Thyroid gland (tissue), 4 donors: ENCODE data around the gene SETD3. TPM values are rescaled to one million over a fixed set of nuclear protein-coding genes. Genes with fewer than 3 reads are reported as not detected.
A peak's percentile ranks its signal among the peaks of the same experiment; 100 is the strongest.

Experiments used
- DNase-seq, 2 donors: peaks; one replicate each; pipeline ENCODE4 v3.0.0-alpha.2; 2019
- H3K27ac ChIP-seq, 3 donors: fragments of 200-600 bp; sonication (generic); 1 replicate in 2 of 3; 2 replicates in 1 of 3; pipeline ENCODE4 v1.5.1; 2016 to 2019; ENCODE audit warnings: mild to moderate bottlenecking in 1 of 3, moderate library complexity in 1 of 3
- H3K27me3 ChIP-seq: fragments of 200-600 bp; sonication (generic); one replicate; pipeline ENCODE4 v1.5.1; 2019
- H3K36me3 ChIP-seq, 2 donors: fragments of 200-600 bp; sonication (generic); one replicate each; pipeline ENCODE4 v1.5.1; 2016 to 2019
- H3K4me1 ChIP-seq, 2 donors: fragments of 200-600 bp; sonication (generic); one replicate each; pipeline ENCODE4 v1.5.1; 2017 to 2019
- H3K4me3 ChIP-seq, 3 donors: fragments of 200-600 bp; sonication (generic); replicated peaks in 1 of 3; 1 replicate in 2 of 3; 2 replicates in 1 of 3; pipeline ENCODE4 v1.5.1; 2016; ENCODE audit warnings: mild to moderate bottlenecking in 1 of 3
- H3K9me3 ChIP-seq: fragments of 200-600 bp; sonication (generic); one replicate; pipeline ENCODE4 v1.5.1; 2017
- POLR2A ChIP-seq, 2 donors: fragments of 450-650 bp; IDR thresholded peaks; one replicate each; pipeline ENCODE4 v1.6.1; 2017; ENCODE audit warnings: antibody characterized with exemption in 2 of 2, mild to moderate bottlenecking in 2 of 2, moderate library complexity in 1 of 2
- WGBS, 2 donors: methylation state at CpG; one replicate each; pipeline ENCODE4 v1.1.5; 2017; 5-methylcytosine and 5-hydroxymethylcytosine counted together
- intact Hi-C: fragments of 100-400 bp; cut with DNase I; formaldehyde crosslinking; loops from one replicate; pipeline ENCODE4 v1.15.1; 2023
- total RNA-seq, 4 donors: library from RNA; depleted of rRNA; stranded (reverse); fragments of >200 nt; gene quantifications; one replicate each; pipeline ENCODE4 v1.2.3, GENCODE V29; 2016
- TF ChIP-seq, protein P1 (sequence below), 6 experiments: fragments of 200-600 bp in 3 of 6; fragments of 450-650 bp in 3 of 6; sonication (generic) in 3 of 6; IDR thresholded peaks; one replicate each; pipeline ENCODE4 v1.5.1; 2016 to 2019; ENCODE audit warnings: antibody characterized with exemption in 6 of 6, mild to moderate bottlenecking in 2 of 6, inconsistent platforms in 1 of 6, moderate library complexity in 1 of 6

Gene SETD3
- total RNA-seq, 4 donors from 2014 or later = 119 to 141 (median 130) TPM

GRCh38 chr14:99520571-99521081, 40.0 kb upstream of the SETD3 start:
- Histone ChIP-seq H3K4me1 (peaks cover 5 to 26% of the 10 kb centered on the region in 2 donors), H3K27ac (no peak overlapping the region), H3K9me3 (no peaks in the 10 kb centered on the region), H3K36me3 (no peaks in the 10 kb centered on the region), H3K27me3 (no peaks in the 10 kb centered on the region), H3K4me3 (no peak overlapping the region)
- peak in 1 of 2 donors; percentile 0 for DNase-seq
- intact Hi-C loops = no loop called here
- TF ChIP-seq POLR2A (IDR thresholded peaks at IDR 0.05) = no peak
- WGBS, 2 donors = 86 to 94% methylated on average over 11 of the region's 11 CpGs

GRCh38 chr14:99519931-99520421, 39.3 kb upstream of the SETD3 start:
- no peaks in the 10 kb centered on the region for H3K9me3 ChIP-seq
- no peak overlapping the region for H3K4me3 ChIP-seq
- no peak for DNase-seq
- peaks cover 5 to 26% of the 10 kb centered on the region in 2 donors for H3K4me1 ChIP-seq
- intact Hi-C loops = no loop called here
- WGBS, 2 donors = 90% methylated on average over 5 to 6 of the region's 6 CpGs
- no peaks in the 10 kb centered on the region for H3K27me3 ChIP-seq
- no peaks in the 10 kb centered on the region for H3K36me3 ChIP-seq
- H3K27ac ChIP-seq = no peak overlapping the region
- TF ChIP-seq, protein P1, sequence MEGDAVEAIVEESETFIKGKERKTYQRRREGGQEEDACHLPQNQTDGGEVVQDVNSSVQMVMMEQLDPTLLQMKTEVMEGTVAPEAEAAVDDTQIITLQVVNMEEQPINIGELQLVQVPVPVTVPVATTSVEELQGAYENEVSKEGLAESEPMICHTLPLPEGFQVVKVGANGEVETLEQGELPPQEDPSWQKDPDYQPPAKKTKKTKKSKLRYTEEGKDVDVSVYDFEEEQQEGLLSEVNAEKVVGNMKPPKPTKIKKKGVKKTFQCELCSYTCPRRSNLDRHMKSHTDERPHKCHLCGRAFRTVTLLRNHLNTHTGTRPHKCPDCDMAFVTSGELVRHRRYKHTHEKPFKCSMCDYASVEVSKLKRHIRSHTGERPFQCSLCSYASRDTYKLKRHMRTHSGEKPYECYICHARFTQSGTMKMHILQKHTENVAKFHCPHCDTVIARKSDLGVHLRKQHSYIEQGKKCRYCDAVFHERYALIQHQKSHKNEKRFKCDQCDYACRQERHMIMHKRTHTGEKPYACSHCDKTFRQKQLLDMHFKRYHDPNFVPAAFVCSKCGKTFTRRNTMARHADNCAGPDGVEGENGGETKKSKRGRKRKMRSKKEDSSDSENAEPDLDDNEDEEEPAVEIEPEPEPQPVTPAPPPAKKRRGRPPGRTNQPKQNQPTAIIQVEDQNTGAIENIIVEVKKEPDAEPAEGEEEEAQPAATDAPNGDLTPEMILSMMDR (IDR thresholded peaks at IDR 0.05) = no peak
- TF ChIP-seq POLR2A (IDR thresholded peaks at IDR 0.05) = no peak

GRCh38 chr14:99519347-99519881, 38.8 kb upstream of the SETD3 start:
- H3K27ac ChIP-seq = no peak overlapping the region

DNA sequence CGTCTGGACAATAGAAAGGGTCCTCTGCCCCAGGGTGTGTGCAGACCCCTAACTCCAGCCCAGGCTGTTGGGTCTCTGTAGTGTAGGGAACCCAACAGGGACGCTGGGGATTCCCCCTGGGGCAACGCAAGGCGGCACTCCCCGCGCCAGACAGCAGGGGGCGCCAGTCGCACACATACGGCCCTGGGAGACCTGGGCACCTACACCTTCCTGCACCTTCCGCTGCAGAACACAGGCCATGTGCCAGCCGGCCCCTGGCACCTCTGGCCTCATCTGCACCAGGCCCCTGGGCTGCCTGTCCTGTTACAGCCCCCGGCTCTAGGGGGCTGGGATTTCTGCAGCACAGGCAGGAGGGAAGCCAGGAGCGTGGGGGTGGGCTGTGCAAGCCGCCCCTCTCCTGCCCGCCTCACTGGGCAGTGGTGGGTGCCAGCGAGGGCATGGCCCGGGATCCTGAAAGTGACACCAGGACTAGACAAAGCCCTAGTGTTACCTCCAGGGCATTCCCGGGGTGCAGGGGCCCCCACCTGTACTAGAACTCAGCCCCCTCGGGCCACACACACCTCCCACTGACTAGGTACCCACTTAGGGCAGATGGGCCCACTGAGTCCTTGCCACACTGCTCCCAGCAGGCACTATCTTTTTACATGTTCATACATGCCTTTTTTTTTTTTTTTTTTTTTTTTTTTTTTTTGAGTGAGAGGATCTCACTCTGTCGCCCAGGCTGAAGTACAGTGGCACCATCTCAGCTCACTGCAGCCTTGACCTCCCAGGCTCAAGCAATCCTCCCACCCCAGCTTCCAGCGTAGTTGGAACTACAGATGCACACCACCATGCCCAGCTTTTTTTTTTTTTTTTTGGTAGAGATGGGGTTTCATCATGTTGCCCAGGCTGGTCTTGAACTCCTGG, 38.0 kb upstream of the SETD3 start:
- no peaks in the 10 kb centered on the region for H3K36me3 ChIP-seq
- TF ChIP-seq POLR2A (IDR thresholded peaks at IDR 0.05) = no peak
- TF ChIP-seq, protein P1 (IDR thresholded peaks at IDR 0.05) = peak; percentile 95 to 99 (median 97)
- H3K4me1 ChIP-seq = peaks cover 5 to 19% of the 10 kb centered on the region in 2 donors
- intact Hi-C loops = loop anchor here (1.0 kb wide), 1 partner anchor 111 kb away; no protein-coding TSS in a partner anchor
- H3K4me3 ChIP-seq = no peak overlapping the region
- no peaks in the 10 kb centered on the region for H3K27me3 ChIP-seq
- peak; percentile 84 to 87 for DNase-seq
- no peaks in the 10 kb centered on the region for H3K9me3 ChIP-seq
- WGBS, 2 donors = 79 to 91% methylated on average over 9 to 10 of the region's 21 CpGs
- H3K27ac ChIP-seq = no peak overlapping the region

More at GRCh38 chr14:99519347-99519881, 38.8 kb upstream of the SETD3 start:
- H3K4me3 ChIP-seq = no peak overlapping the region
- H3K27me3 ChIP-seq = no peaks in the 10 kb centered on the region
- H3K36me3 ChIP-seq = no peaks in the 10 kb centered on the region
- WGBS, 2 donors = 95 to 97% methylated on average over 8 of the region's 8 CpGs
- intact Hi-C loops = no loop called here
- H3K4me1 ChIP-seq = peaks cover 5 to 26% of the 10 kb centered on the region in 2 donors
- no peak for DNase-seq
- H3K9me3 ChIP-seq = no peaks in the 10 kb centered on the region
- TF ChIP-seq, protein P1 (IDR thresholded peaks at IDR 0.05) = no peak
- no peak for TF ChIP-seq POLR2A (IDR thresholded peaks at IDR 0.05)

DNA sequence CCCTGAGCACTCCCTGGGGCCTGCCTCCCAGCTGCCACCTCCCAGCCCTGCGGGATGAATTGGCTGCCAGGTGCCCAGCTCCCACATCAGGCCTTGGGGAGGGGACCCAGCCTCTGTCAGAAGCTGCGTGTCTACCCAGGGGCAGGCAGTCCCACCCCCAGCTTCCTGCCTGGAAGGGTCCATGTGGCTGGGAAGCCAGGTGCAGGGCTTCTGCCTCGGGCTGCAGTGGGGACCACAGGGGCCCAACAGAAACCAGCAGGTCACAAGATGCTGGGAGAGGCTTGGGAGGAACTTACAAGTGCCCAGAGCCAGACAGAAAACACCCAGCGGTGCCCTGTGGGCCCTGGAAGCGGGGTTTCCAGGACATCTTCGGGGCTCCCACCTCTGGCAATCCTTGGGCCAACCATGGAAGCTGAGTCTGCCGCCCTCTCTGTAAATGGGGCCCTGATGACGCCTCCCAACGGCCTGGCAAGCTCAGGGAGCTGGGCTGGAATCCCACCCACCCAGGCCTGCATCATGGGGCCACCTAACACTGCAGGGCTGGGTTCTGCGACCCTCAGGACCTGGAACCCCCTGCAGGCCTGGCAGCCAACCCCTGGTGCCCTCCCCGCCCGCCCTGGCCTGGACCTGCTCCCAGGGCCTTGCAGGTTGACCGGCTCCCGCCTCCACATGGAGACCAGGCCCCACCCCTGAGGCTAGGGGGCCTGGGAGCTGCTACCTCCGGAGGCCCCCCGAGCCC, 37.2 kb upstream of the SETD3 start:
- DNase-seq = no peak

More for the DNA sequence above, 37.2 kb upstream of the SETD3 start:
- Histone ChIP-seq H3K27ac (no peak overlapping the region), H3K4me1 (peaks cover 0 to 10% of the 10 kb centered on the region in 2 donors), H3K9me3 (no peaks in the 10 kb centered on the region), H3K4me3 (no peak overlapping the region), H3K36me3 (no peaks in the 10 kb centered on the region), H3K27me3 (no peaks in the 10 kb centered on the region)
- no peak for TF ChIP-seq POLR2A (IDR thresholded peaks at IDR 0.05)
- TF ChIP-seq, protein P1 (IDR thresholded peaks at IDR 0.05) = no peak
- 80 to 83% methylated on average over 1 to 2 of the region's 16 CpGs for WGBS, 2 donors
- intact Hi-C loops = loop anchor here (1.0 kb wide), 1 partner anchor 111 kb away; no protein-coding TSS in a partner anchor
